GM12891 (cell line): ENCODE measurements around the gene HACD2.

Experiments used
- DNase-seq: peaks from one replicate; pipeline ENCODE4 v3.0.0; 2011; ENCODE audit warnings: low spot score; ENCODE audit not compliant: insufficient read length
- FAIRE-seq: peaks from 2 replicates; lab custom pipeline; 2011; peaks lifted over from hg19 to GRCh38; lab: Jason Lieb, UNC
- PAX5 ChIP-seq: IDR thresholded peaks from 2 replicates; pipeline ENCODE4 v1.6.1; 2011; ENCODE audit warnings: low read length, moderate library complexity, mild to moderate bottlenecking; ENCODE audit not compliant: insufficient read depth, severe bottlenecking
- POLR2A ChIP-seq: IDR thresholded peaks from 2 replicates; pipeline ENCODE4 v1.6.1; 2011; ENCODE audit warnings: low read depth, low read length, control low read depth
- POLR2AphosphoS5 ChIP-seq: IDR thresholded peaks from 2 replicates; pipeline ENCODE4 v1.6.1; 2011; ENCODE audit warnings: low read depth, low read length, control low read depth
- POU2F2 ChIP-seq: IDR thresholded peaks from 2 replicates; pipeline ENCODE4 v1.6.1; 2011; ENCODE audit warnings: low read depth, mild to moderate bottlenecking, control low read depth, low read length, moderate library complexity
- SPI1 ChIP-seq: IDR thresholded peaks from 2 replicates; pipeline ENCODE4 v1.6.1; 2011; ENCODE audit warnings: low read depth, low read length, control low read depth
- TAF1 ChIP-seq: IDR thresholded peaks from 2 replicates; pipeline ENCODE4 v1.6.1; 2011; ENCODE audit warnings: low read depth, low read length, control low read depth

Gene HACD2

DNA sequence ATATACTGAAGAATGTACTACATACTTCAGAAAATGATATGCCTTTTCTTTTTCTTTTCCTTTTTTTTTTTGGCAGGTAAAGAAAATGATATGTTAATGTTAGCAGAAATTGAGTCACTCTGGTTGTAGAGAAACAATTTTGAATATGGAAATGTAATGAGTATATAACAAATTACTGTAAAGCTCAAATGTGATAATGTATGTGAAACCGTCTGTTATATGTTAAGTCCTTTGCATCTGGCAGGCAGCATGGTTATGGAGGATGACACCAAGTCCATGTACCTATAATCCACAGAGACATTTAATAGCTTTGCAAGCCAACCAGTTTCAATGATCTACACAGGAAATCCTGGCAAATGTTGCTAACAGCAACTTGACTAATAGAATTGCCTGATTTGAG is 58.4 kb downstream of the HACD2 start:
- DNase-seq (no peak), FAIRE-seq (no peak)
- no peak for TF ChIP-seq PAX5
- TF ChIP-seq TAF1: no peak
- no peak for TF ChIP-seq POU2F2
- TF ChIP-seq POLR2A: no peak
- no peak for TF ChIP-seq POLR2AphosphoS5
- no peak for TF ChIP-seq SPI1

DNA sequence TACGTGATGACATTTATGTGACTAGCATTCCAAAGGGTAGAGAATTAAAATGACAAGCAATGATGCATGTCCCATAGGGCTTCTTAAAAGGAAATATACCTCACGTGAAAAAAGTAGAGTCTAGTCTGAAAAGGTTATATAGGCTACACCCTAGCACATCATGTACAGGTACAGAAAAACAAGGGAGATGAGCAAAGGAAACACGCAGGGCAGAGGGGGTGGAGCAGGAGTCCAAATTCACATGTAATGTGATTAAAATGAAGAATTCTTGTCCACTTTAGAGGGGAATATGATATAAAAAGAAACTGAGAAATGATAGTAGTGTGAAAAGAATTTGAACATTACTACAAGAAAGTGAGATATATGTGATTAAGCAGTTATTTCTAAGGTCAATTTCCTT is 59.4 kb downstream of the HACD2 start:
- FAIRE-seq: no peak
- DNase-seq: no peak
- TF ChIP-seq POLR2AphosphoS5 (no peak), SPI1 (no peak), TAF1 (no peak)

DNA sequence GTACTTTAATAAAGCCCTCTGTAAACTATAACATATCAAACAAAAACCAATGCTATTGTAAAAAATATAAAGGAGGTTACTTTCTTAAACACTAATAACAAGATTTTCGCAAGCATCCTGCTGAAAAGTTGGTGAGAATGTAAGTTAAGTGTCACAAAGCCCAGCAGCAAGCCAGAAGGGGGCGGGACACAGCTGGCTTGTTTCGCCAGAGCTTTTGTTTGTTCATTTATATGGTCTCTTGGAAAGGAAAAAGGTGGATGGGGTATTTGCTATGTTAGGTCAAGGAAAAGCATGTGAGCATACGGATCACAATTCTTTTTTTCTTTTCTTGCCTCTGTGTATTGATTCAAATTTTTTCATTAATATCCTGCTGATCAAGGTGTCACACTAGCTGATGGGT is 59.9 kb downstream of the HACD2 start:
- no peak for DNase-seq
- FAIRE-seq: no peak
- TF ChIP-seq POLR2A (no peak), TAF1 (no peak), SPI1 (no peak), POLR2AphosphoS5 (no peak), PAX5 (no peak), POU2F2 (no peak)

- no peak for DNase-seq
- TF ChIP-seq PAX5 (no peak), POLR2AphosphoS5 (no peak), TAF1 (no peak), SPI1 (peak; percentile 28; the same call in 1 of the 2 replicates)
- peak; percentile 5 for FAIRE-seq
Measured at GRCh38 chr3:123523023-123523412, 61.8 kb downstream of the HACD2 start.

- no peak for TF ChIP-seq POLR2AphosphoS5
- no peak for TF ChIP-seq PAX5
- TF ChIP-seq TAF1: no peak
- no peak for TF ChIP-seq POLR2A
- no peak for TF ChIP-seq SPI1
- no peak for TF ChIP-seq POU2F2
- no peak for DNase-seq
- peak; percentile 68 for FAIRE-seq
Measured at GRCh38 chr3:123522320-123523022, 62.4 kb downstream of the HACD2 start.

DNA sequence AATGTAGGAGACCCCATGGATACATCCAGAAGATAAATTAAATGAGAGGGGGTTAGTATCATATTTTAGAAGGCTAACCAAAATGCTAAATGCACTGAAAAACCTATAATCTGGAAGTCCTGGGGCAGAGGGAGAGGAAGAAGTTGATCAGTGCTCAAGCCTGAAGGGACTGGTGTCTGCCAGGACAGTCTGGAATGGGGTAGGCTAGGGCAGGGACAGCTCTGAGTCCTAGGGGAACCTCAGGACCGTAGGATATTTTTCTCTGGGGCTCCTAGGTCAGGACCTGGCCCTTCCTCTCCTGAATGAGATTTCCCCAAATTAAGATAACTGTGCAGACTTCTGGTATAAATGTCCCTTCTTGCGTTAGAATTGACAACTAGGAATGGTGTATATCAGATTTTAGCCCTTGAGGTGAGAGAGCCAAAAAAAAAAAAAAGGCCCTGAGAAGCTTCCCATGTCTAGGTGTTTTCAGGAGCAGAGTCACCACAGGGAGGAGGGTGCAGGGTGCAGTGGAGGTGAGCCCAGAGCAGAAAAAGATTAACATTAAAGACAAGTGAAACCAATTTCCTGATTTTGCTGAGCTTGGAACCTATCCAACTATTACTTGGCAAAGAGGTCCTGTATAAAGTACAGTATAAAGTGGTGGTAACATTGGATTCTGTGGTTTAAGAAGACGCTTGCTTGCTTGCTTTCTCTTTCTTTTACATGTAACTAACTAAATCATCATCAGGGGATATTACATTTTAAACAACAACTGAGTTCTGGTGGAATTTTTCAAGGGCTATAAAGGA is 63.5 kb downstream of the HACD2 start:
- FAIRE-seq (no peak), DNase-seq (no peak)
- TF ChIP-seq POLR2A (no peak), SPI1 (no peak), TAF1 (no peak), POLR2AphosphoS5 (no peak), PAX5 (no peak), POU2F2 (no peak)

DNA sequence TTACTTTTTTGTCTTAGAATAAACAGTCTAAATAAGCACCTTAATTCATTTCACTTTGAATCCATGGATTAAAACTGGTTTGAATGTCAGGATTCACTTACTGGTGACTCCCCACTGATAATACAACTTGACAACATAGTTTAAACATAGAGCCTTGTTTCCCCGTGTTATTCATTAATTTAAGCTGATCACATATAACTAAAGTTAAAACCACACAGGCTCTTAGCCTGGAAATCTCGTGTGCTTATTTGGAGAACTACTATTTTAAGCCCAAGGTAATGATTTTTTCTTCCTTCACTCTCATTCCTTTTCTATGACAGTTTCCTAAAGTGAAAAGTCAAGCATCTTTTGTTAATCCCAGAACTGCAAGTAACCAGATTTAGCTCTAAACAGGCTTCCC is 64.2 kb downstream of the HACD2 start:
- no peak for FAIRE-seq
- TF ChIP-seq SPI1: no peak
- no peak for DNase-seq

DNA sequence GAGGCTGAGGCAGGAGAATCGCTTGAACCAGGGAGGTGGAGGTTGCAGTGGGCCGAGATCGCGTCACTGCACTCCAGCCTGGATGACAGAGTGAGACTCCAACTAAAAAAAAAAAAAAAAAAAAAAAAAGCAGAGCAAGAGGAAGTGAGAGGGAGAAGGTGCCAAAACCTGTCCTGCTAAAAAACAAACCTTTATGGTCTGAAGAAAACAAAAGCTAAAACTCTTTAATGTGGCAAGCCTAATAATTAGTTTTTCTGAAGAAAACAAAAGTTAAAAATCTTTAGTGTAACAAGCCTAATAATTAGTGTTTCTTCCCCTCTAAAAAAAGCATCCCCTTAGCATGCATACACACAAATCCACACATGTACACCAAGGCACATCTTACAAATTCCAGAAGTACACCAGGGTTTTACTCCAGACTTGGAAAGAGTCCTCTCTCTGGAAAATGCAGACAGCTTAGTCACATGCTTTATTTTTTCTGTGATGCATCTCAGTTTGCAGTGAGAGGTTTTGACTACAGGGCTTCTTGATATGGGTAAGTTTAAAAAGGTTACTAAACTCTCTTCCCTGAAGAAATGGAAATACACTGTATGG is 65.9 kb downstream of the HACD2 start:
- TF ChIP-seq POLR2A (no peak), PAX5 (no peak), SPI1 (peak; percentile 72), POLR2AphosphoS5 (no peak), POU2F2 (no peak), TAF1 (no peak)
- DNase-seq (no peak), FAIRE-seq (no peak)

- no peak for TF ChIP-seq TAF1
- TF ChIP-seq SPI1: no peak
- TF ChIP-seq PAX5: no peak
- no peak for TF ChIP-seq POLR2AphosphoS5
- no peak for TF ChIP-seq POLR2A
- no peak for TF ChIP-seq POU2F2
- FAIRE-seq (no peak), DNase-seq (no peak)
Measured at GRCh38 chr3:123511726-123512125, 73.1 kb downstream of the HACD2 start.
